T-helper 17 cell (primary cell): ENCODE results near the gene SCCPDH. TPM values are rescaled to one million over a fixed set of nuclear protein-coding genes. Genes with fewer than 3 reads are reported as not detected.
A peak's percentile ranks its signal among the peaks of the same experiment; 100 is the strongest.

ENCODE experiments used
- ATAC-seq: fragments of 150-1000 bp; cut with Tn5 transposase; 2 replicates; pipeline ENCODE4 v1.10.0; 2021; ENCODE audit warnings: mild to moderate bottlenecking, moderate library complexity
- DNase-seq, 3 donors: peaks; one replicate each; pipeline versions ENCODE4 v3.0.0 to v3.0.0-alpha.2; 2020 to 2021
- H3K9me3 ChIP-seq: one replicate; pipeline ENCODE4 v1.7.0; 2013; ENCODE audit warnings: low read length, mild to moderate bottlenecking; ENCODE audit not compliant: control insufficient read depth, poor library complexity, severe bottlenecking
- H3K27ac Mint-ChIP-seq: one replicate; pipeline ENCODE4 v1.8.0; 2022; ENCODE audit warnings: mild to moderate bottlenecking, moderate library complexity, mixed read lengths
- H3K27me3 Mint-ChIP-seq: one replicate; pipeline ENCODE4 v1.8.0; 2022; ENCODE audit warnings: mixed read lengths
- H3K36me3 Mint-ChIP-seq: one replicate; pipeline ENCODE4 v1.8.0; 2022; ENCODE audit warnings: low read depth, mixed read lengths
- H3K4me1 Mint-ChIP-seq: one replicate; pipeline ENCODE4 v1.8.0; 2022; ENCODE audit warnings: mild to moderate bottlenecking, mixed read lengths
- H3K4me3 Mint-ChIP-seq: one replicate; pipeline ENCODE4 v1.8.0; 2022; ENCODE audit warnings: mild to moderate bottlenecking, moderate library complexity, mixed read lengths
- total RNA-seq, 4 donors: library from RNA in 2 of 4; stranded (reverse) in 2 of 4; gene quantifications; one replicate each; pipeline ENCODE4 v1.2.3 and lab custom pipeline; 2022 to 2026

SCCPDH gene
- total RNA-seq, 2 donors from 2014 or later: 1.9 to 3.2 TPM

- Mint-ChIP-seq H3K27me3 (no peaks in the 10 kb centered on the region), H3K27ac (peak overlapping the region; percentile 12), H3K4me1 (peaks cover 2% of the 10 kb centered on the region), H3K36me3 (peaks cover 7% of the 10 kb centered on the region), H3K4me3 (no peak overlapping the region)
- DNase-seq: no peak
- ATAC-seq: no peak
- H3K9me3 ChIP-seq: no peaks in the 10 kb centered on the region
Measured at GRCh38 chr1:246772686-246773085, 48.5 kb downstream of the SCCPDH start.

- Mint-ChIP-seq H3K27me3 (no peaks in the 10 kb centered on the region), H3K4me1 (peaks cover 2% of the 10 kb centered on the region), H3K4me3 (no peak overlapping the region), H3K36me3 (peaks cover 7% of the 10 kb centered on the region), H3K27ac (peak overlapping the region; percentile 12)
- no peaks in the 10 kb centered on the region for H3K9me3 ChIP-seq
- DNase-seq (no peak), ATAC-seq (no peak)
Measured at GRCh38 chr1:246773213-246773641, 49.0 kb downstream of the SCCPDH start.

- Mint-ChIP-seq H3K4me1 (peaks cover 2% of the 10 kb centered on the region), H3K27me3 (no peaks in the 10 kb centered on the region), H3K4me3 (no peak overlapping the region), H3K36me3 (peaks cover 7% of the 10 kb centered on the region), H3K27ac (no peak overlapping the region)
- H3K9me3 ChIP-seq: no peaks in the 10 kb centered on the region
- ATAC-seq (no peak), DNase-seq (no peak)
Measured at GRCh38 chr1:246775531-246776385, 51.5 kb downstream of the SCCPDH start.

GRCh38 chr1:246776923-246777322 lies 52.7 kb downstream of the SCCPDH start:
- no peaks in the 10 kb centered on the region for H3K27me3 Mint-ChIP-seq
- no peak overlapping the region for H3K27ac Mint-ChIP-seq
- no peaks in the 10 kb centered on the region for H3K9me3 ChIP-seq
- no peak for ATAC-seq
- no peak overlapping the region for H3K4me3 Mint-ChIP-seq
- no peak for DNase-seq
- peaks cover 4% of the 10 kb centered on the region for H3K36me3 Mint-ChIP-seq
- peaks cover 2% of the 10 kb centered on the region for H3K4me1 Mint-ChIP-seq

GRCh38 chr1:246778663-246779062 lies 54.5 kb downstream of the SCCPDH start:
- H3K4me1 Mint-ChIP-seq: peaks cover 4% of the 10 kb centered on the region

GRCh38 chr1:246779561-246780175 lies 55.5 kb downstream of the SCCPDH start:
- no peak for DNase-seq

More at GRCh38 chr1:246778663-246779062, 54.5 kb downstream of the SCCPDH start:
- no peaks in the 10 kb centered on the region for H3K9me3 ChIP-seq
- Mint-ChIP-seq H3K36me3 (peaks cover 2% of the 10 kb centered on the region), H3K27me3 (no peaks in the 10 kb centered on the region), H3K27ac (no peak overlapping the region), H3K4me3 (no peak overlapping the region)
- ATAC-seq (no peak), DNase-seq (no peak)

GRCh38 chr1:246780264-246780663 lies 56.1 kb downstream of the SCCPDH start:
- Mint-ChIP-seq H3K36me3 (no peaks in the 10 kb centered on the region), H3K4me1 (peaks cover 6% of the 10 kb centered on the region), H3K27ac (no peak overlapping the region), H3K27me3 (no peaks in the 10 kb centered on the region), H3K4me3 (no peak overlapping the region)
- ATAC-seq: no peak
- H3K9me3 ChIP-seq: no peaks in the 10 kb centered on the region
- no peak for DNase-seq

More at GRCh38 chr1:246779561-246780175, 55.5 kb downstream of the SCCPDH start:
- H3K27ac Mint-ChIP-seq: no peak overlapping the region
- no peak overlapping the region for H3K4me3 Mint-ChIP-seq
- peaks cover 4% of the 10 kb centered on the region for H3K4me1 Mint-ChIP-seq
- no peaks in the 10 kb centered on the region for H3K27me3 Mint-ChIP-seq
- peaks cover under 1% of the 10 kb centered on the region for H3K36me3 Mint-ChIP-seq
- ATAC-seq: no peak
- no peaks in the 10 kb centered on the region for H3K9me3 ChIP-seq

- DNase-seq (no peak), ATAC-seq (no peak)
- no peak overlapping the region for H3K4me3 Mint-ChIP-seq
- no peaks in the 10 kb centered on the region for H3K9me3 ChIP-seq
- H3K4me1 Mint-ChIP-seq: peaks cover 6% of the 10 kb centered on the region
- no peaks in the 10 kb centered on the region for H3K27me3 Mint-ChIP-seq
- no peak overlapping the region for H3K27ac Mint-ChIP-seq
- H3K36me3 Mint-ChIP-seq: no peaks in the 10 kb centered on the region
Measured at GRCh38 chr1:246781212-246781611, 57.0 kb downstream of the SCCPDH start.

GRCh38 chr1:246782120-246782900 lies 58.1 kb downstream of the SCCPDH start:
- ATAC-seq (no peak), DNase-seq (no peak)
- Mint-ChIP-seq H3K27me3 (no peaks in the 10 kb centered on the region), H3K27ac (no peak overlapping the region), H3K4me1 (peaks cover 6% of the 10 kb centered on the region), H3K36me3 (no peaks in the 10 kb centered on the region), H3K4me3 (no peak overlapping the region)
- no peaks in the 10 kb centered on the region for H3K9me3 ChIP-seq

GRCh38 chr1:246784621-246785493 lies 60.6 kb downstream of the SCCPDH start:
- DNase-seq (no peak), ATAC-seq (no peak)
- Mint-ChIP-seq H3K27me3 (peaks cover 7% of the 10 kb centered on the region), H3K36me3 (no peaks in the 10 kb centered on the region), H3K27ac (no peak overlapping the region), H3K4me1 (peaks cover 8% of the 10 kb centered on the region), H3K4me3 (peak overlapping the region; percentile 43)
- no peaks in the 10 kb centered on the region for H3K9me3 ChIP-seq

- Mint-ChIP-seq H3K4me3 (no peak overlapping the region), H3K4me1 (peaks cover 8% of the 10 kb centered on the region), H3K27ac (no peak overlapping the region), H3K27me3 (peaks cover 15% of the 10 kb centered on the region), H3K36me3 (no peaks in the 10 kb centered on the region)
- H3K9me3 ChIP-seq: no peaks in the 10 kb centered on the region
- DNase-seq: no peak
- ATAC-seq: no peak
Measured at GRCh38 chr1:246785494-246786111, 61.4 kb downstream of the SCCPDH start.

GRCh38 chr1:246786606-246787238 lies 62.5 kb downstream of the SCCPDH start:
- no peak overlapping the region for H3K4me3 Mint-ChIP-seq
- no peaks in the 10 kb centered on the region for H3K9me3 ChIP-seq
- ATAC-seq: no peak
- peaks cover 8% of the 10 kb centered on the region for H3K4me1 Mint-ChIP-seq
- no peaks in the 10 kb centered on the region for H3K36me3 Mint-ChIP-seq
- no peak for DNase-seq
- H3K27ac Mint-ChIP-seq: no peak overlapping the region
- peaks cover 18% of the 10 kb centered on the region for H3K27me3 Mint-ChIP-seq
